ENCODE data around the gene LAMTOR4. TPM values are rescaled to one million over a fixed set of nuclear protein-coding genes. Genes with fewer than 3 reads are reported as not detected.
A peak's percentile ranks its signal among the peaks of the same experiment; 100 is the strongest.

LAMTOR4 gene
- polyA plus RNA-seq, 1 donor (not counting 4 experiments of a cell fraction or from before 2014, with no cell fraction given): 99.2 TPM

GRCh38 chr7:100126239-100126930 lies 22.3 kb upstream of the LAMTOR4 start:
- Histone ChIP-seq H3K9me1 (ENCODE audit: control insufficient read depth, extremely low read depth, insufficient read depth, low read length) (no peaks in the 10 kb centered on the region), H4K20me1 (ENCODE audit: control insufficient read depth, extremely low read depth, insufficient read depth, low read length) (no peaks in the 10 kb centered on the region), H3K4me2 (ENCODE audit: control insufficient read depth, extremely low read depth, insufficient read depth, low read depth, low read length) (peak overlapping the region; percentile 72), H3K4me3 (ENCODE audit: control insufficient read depth in 2 of 3, extremely low read depth in 1 of 3, insufficient read depth in 2 of 3, low read depth in 1 of 3, low read length in 3 of 3) (peak overlapping the region; percentile 89 to 96 (median 94)), H3K27ac (ENCODE audit: control insufficient read depth, insufficient read depth, low read length) (peak overlapping the region; percentile 97), H3K36me3 (ENCODE audit: control insufficient read depth in 2 of 2, extremely low read depth in 1 of 2, insufficient read depth in 2 of 2, low read length in 2 of 2) (peaks cover 0 to 2% of the 10 kb centered on the region in 2 experiments), H3K9me3 (ENCODE audit: control insufficient read depth, low read depth, low read length) (no peaks in the 10 kb centered on the region), H3K9ac (ENCODE audit: control insufficient read depth, extremely low read depth, insufficient read depth, low read length) (peak overlapping the region; percentile 97), H2AFZ (ENCODE audit: control insufficient read depth, low read length) (peak overlapping the region; percentile 99), H3K4me1 (ENCODE audit: control insufficient read depth, extremely low read depth, insufficient read depth, low read length) (peaks cover 10% of the 10 kb centered on the region), H3K79me2 (ENCODE audit: control insufficient read depth, insufficient read depth, low read length) (no peaks in the 10 kb centered on the region), H3K27me3 (ENCODE audit: control insufficient read depth, extremely low read depth, insufficient read depth, low read length) (no peaks in the 10 kb centered on the region)
- TF ChIP-seq CTCF (optimal IDR thresholded peaks at IDR 0.05 in 1 of 3, IDR thresholded peaks at IDR 0.05 in 1 of 3, conservative IDR thresholded peaks at IDR 0.05 in 1 of 3; ENCODE audit: extremely low read depth in 1 of 3, insufficient read depth in 2 of 3, low read length in 3 of 3) (no peak), EZH2 (IDR thresholded peaks at IDR 0.05; ENCODE audit: low read length) (no peak)
- dilution Hi-C loops (cut with MboI; ENCODE audit: extremely low pct_ligation_motif_present, low sequenced_read_pairs): no loop called here
- DNase-seq (ENCODE audit: low read depth, low spot score) (no peak), FAIRE-seq (no peak)

- H4K20me1 ChIP-seq (ENCODE audit: control insufficient read depth, extremely low read depth, insufficient read depth, low read length): no peaks in the 10 kb centered on the region
- peak within 1 kb of the TSS; percentile 89 to 96 (median 94) for H3K4me3 ChIP-seq (ENCODE audit: control insufficient read depth in 2 of 3, extremely low read depth in 1 of 3, insufficient read depth in 2 of 3, low read depth in 1 of 3, low read length in 3 of 3)
- H3K36me3 ChIP-seq (ENCODE audit: control insufficient read depth in 2 of 2, extremely low read depth in 1 of 2, insufficient read depth in 2 of 2, low read length in 2 of 2): peaks cover 0 to 2% of the 10 kb centered on the region in 2 experiments
- no peaks in the 10 kb centered on the region for H3K27me3 ChIP-seq (ENCODE audit: control insufficient read depth, extremely low read depth, insufficient read depth, low read length)
- H3K4me1 ChIP-seq (ENCODE audit: control insufficient read depth, extremely low read depth, insufficient read depth, low read length): peaks cover 10% of the 10 kb centered on the region
- no peak for DNase-seq (ENCODE audit: low read depth, low spot score)
- H3K27ac ChIP-seq (ENCODE audit: control insufficient read depth, insufficient read depth, low read length): peak within 1 kb of the TSS; percentile 97
- dilution Hi-C loops (cut with MboI; ENCODE audit: extremely low pct_ligation_motif_present, low sequenced_read_pairs): no loop called here
- H3K4me2 ChIP-seq (ENCODE audit: control insufficient read depth, extremely low read depth, insufficient read depth, low read depth, low read length): peak within 1 kb of the TSS; percentile 72
- no peaks in the 10 kb centered on the region for H3K9me1 ChIP-seq (ENCODE audit: control insufficient read depth, extremely low read depth, insufficient read depth, low read length)
- H3K9ac ChIP-seq (ENCODE audit: control insufficient read depth, extremely low read depth, insufficient read depth, low read length): peak within 1 kb of the TSS; percentile 97
- TF ChIP-seq EZH2 (IDR thresholded peaks at IDR 0.05; ENCODE audit: low read length) (no peak), CTCF (optimal IDR thresholded peaks at IDR 0.05 in 1 of 3, IDR thresholded peaks at IDR 0.05 in 1 of 3, conservative IDR thresholded peaks at IDR 0.05 in 1 of 3; ENCODE audit: extremely low read depth in 1 of 3, insufficient read depth in 2 of 3, low read length in 3 of 3) (no peak)
- H3K79me2 ChIP-seq (ENCODE audit: control insufficient read depth, insufficient read depth, low read length): no peaks in the 10 kb centered on the region
- peak; percentile 9 for FAIRE-seq
- no peaks in the 10 kb centered on the region for H3K9me3 ChIP-seq (ENCODE audit: control insufficient read depth, low read depth, low read length)
- H2AFZ ChIP-seq (ENCODE audit: control insufficient read depth, low read length): peak within 1 kb of the TSS; percentile 99
Measured at GRCh38 chr7:100126931-100127865, 21.5 kb upstream of the LAMTOR4 start, which contains the start of gene MBLAC1. Gene MBLAC1 (plus strand): TSS chr7:100126967. CDS start chr7:100127396, 429 bp downstream.

Data from keratinocyte (primary cell).